HEK293 (cell line): ENCODE measurements around the gene MINPP1.

Experiments used
- CTCF ChIA-PET: fragments of 350-600 bp; formaldehyde crosslinking; extraction: SDS; loops from one replicate; lab custom pipeline; 2021; ENCODE audit warnings: antibody characterized with exemption; lab: Yijun Ruan, JAX
- POLR2A ChIA-PET: fragments of 300-600 bp; formaldehyde crosslinking; extraction: SDS; loops from one replicate; lab custom pipeline; 2020; ENCODE audit warnings: antibody characterized with exemption, inconsistent platforms; lab: Yijun Ruan, JAX
- H3K27ac ChIP-seq: fragments of 200-500 bp; sonication (Bioruptor generic); 2 replicates; pipeline ENCODE4 v1.5.1; 2014; ENCODE audit warnings: low read depth, low read length, control low read depth, inconsistent platforms; ENCODE audit errors: extremely low read depth
- H3K36me3 ChIP-seq, 2 experiments: fragments of 200-500 bp in 1 of 2; sonication (Bioruptor generic) in 1 of 2; 1 replicate in 1 of 2; 2 replicates in 1 of 2; pipeline ENCODE4 v1.5.1; 2014 to 2017; ENCODE audit warnings: inconsistent platforms in 2 of 2, low read length in 2 of 2; ENCODE audit not compliant: control insufficient read depth in 2 of 2, insufficient read depth in 1 of 2
- H3K4me1 ChIP-seq: fragments of 200-500 bp; sonication (Bioruptor generic); 2 replicates; pipeline ENCODE4 v1.5.1; 2014; ENCODE audit warnings: mild to moderate bottlenecking, low read length, inconsistent platforms; ENCODE audit not compliant: control insufficient read depth, insufficient read depth
- H3K4me3 ChIP-seq: 2 replicates; pipeline ENCODE4 v1.5.1; 2011; ENCODE audit warnings: low read depth, mild to moderate bottlenecking, control low read depth, low read length, moderate library complexity
- H3K9me3 ChIP-seq: fragments of 200-500 bp; sonication (Bioruptor generic); 2 replicates; pipeline ENCODE4 v1.5.1; 2014; ENCODE audit warnings: low read depth, low read length, inconsistent platforms; ENCODE audit not compliant: control insufficient read depth, insufficient read depth
- SALL2 ChIP-seq: fragments of 450-650 bp; formaldehyde crosslinking; IDR thresholded peaks from 2 replicates; pipeline ENCODE4 v1.5.0; 2017; ENCODE audit warnings: missing biosample characterization, mild to moderate bottlenecking, missing genetic modification characterization, borderline replicate concordance
- SETDB1 ChIP-seq: IDR thresholded peaks from one replicate; pipeline ENCODE4 v1.6.1; 2017; ENCODE audit warnings: mild to moderate bottlenecking, low read length, moderate library complexity, mixed read lengths; ENCODE audit not compliant: insufficient read length
- ZBTB20 ChIP-seq: fragments of 450-650 bp; formaldehyde crosslinking; IDR thresholded peaks from 2 replicates; pipeline ENCODE4 v1.5.1; 2016; ENCODE audit warnings: missing biosample characterization, missing genetic modification characterization
- ZFP41 ChIP-seq: fragments of 450-650 bp; formaldehyde crosslinking; IDR thresholded peaks from 2 replicates; pipeline ENCODE4 v1.5.1; 2016; ENCODE audit warnings: missing biosample characterization, missing genetic modification characterization, borderline replicate concordance
- ZIC2 ChIP-seq: fragments of 450-650 bp; formaldehyde crosslinking; IDR thresholded peaks from 2 replicates; pipeline ENCODE4 v1.5.1; 2016; ENCODE audit warnings: missing biosample characterization, missing genetic modification characterization
- ZNF175 ChIP-seq: fragments of 450-650 bp; formaldehyde crosslinking; IDR thresholded peaks from 2 replicates; pipeline ENCODE4 v1.5.1; 2016; ENCODE audit warnings: missing biosample characterization, missing genetic modification characterization
- ZNF2 ChIP-seq: fragments of 450-650 bp; formaldehyde crosslinking; IDR thresholded peaks from 2 replicates; pipeline ENCODE4 v1.5.1; 2016; ENCODE audit warnings: missing biosample characterization, missing genetic modification characterization
- ZNF335 ChIP-seq: fragments of 450-650 bp; formaldehyde crosslinking; conservative IDR thresholded peaks from 2 replicates; pipeline ENCODE4 v1.5.1; 2016; ENCODE audit warnings: missing biosample characterization, missing genetic modification characterization
- ZNF341 ChIP-seq: fragments of 450-650 bp; formaldehyde crosslinking; IDR thresholded peaks from 2 replicates; pipeline ENCODE4; 2016; ENCODE audit warnings: low read depth, missing biosample characterization, missing genetic modification characterization
- ZNF354C ChIP-seq: fragments of 450-650 bp; formaldehyde crosslinking; IDR thresholded peaks from 2 replicates; pipeline ENCODE4 v1.5.1; 2016; ENCODE audit warnings: missing biosample characterization, missing genetic modification characterization, low read depth, borderline replicate concordance
- ZNF37A ChIP-seq: fragments of 450-650 bp; IDR thresholded peaks from 2 replicates; pipeline ENCODE4 v1.5.1; 2018; ENCODE audit warnings: missing biosample characterization, missing genetic modification characterization
- ZNF830 ChIP-seq: fragments of 450-650 bp; IDR thresholded peaks from 2 replicates; pipeline ENCODE4 v1.5.0; 2018; ENCODE audit warnings: missing biosample characterization, missing genetic modification characterization, low read depth, mild to moderate bottlenecking, moderate library complexity
- ZNF837 ChIP-seq: fragments of 450-650 bp; formaldehyde crosslinking; IDR thresholded peaks from 2 replicates; pipeline ENCODE4 v1.5.1; 2016; ENCODE audit warnings: missing biosample characterization, missing genetic modification characterization
- ZSCAN23 ChIP-seq: fragments of 450-650 bp; formaldehyde crosslinking; IDR thresholded peaks from 2 replicates; pipeline ENCODE4 v1.5.1; 2016; ENCODE audit warnings: missing biosample characterization, missing genetic modification characterization
- TF ChIP-seq, protein P1 (sequence below): fragments of 450-650 bp; formaldehyde crosslinking; IDR thresholded peaks from 2 replicates; pipeline ENCODE4 v1.5.1; 2016; ENCODE audit warnings: missing biosample characterization, missing genetic modification characterization
- TF ChIP-seq, protein P2 (sequence below): fragments of 450-650 bp; formaldehyde crosslinking; IDR thresholded peaks from 2 replicates; pipeline ENCODE4 v1.5.1; 2017; ENCODE audit warnings: missing biosample characterization, missing genetic modification characterization
- TF ChIP-seq, protein P3 (sequence below): fragments of 450-650 bp; formaldehyde crosslinking; IDR thresholded peaks from 2 replicates; pipeline ENCODE4 v1.5.1; 2016; ENCODE audit warnings: missing biosample characterization, missing genetic modification characterization
- TF ChIP-seq, protein P4 (sequence below): sonication (generic); formaldehyde crosslinking; IDR thresholded peaks from 2 replicates; pipeline ENCODE4 v1.8.1; 2022; ENCODE audit warnings: mild to moderate bottlenecking, moderate library complexity, missing genetic modification reagents
- TF ChIP-seq, protein P5 (sequence below): fragments of 450-650 bp; formaldehyde crosslinking; IDR thresholded peaks from 2 replicates; pipeline ENCODE4 v1.5.1; 2017; ENCODE audit warnings: missing biosample characterization, missing genetic modification characterization

The MINPP1 gene

DNA sequence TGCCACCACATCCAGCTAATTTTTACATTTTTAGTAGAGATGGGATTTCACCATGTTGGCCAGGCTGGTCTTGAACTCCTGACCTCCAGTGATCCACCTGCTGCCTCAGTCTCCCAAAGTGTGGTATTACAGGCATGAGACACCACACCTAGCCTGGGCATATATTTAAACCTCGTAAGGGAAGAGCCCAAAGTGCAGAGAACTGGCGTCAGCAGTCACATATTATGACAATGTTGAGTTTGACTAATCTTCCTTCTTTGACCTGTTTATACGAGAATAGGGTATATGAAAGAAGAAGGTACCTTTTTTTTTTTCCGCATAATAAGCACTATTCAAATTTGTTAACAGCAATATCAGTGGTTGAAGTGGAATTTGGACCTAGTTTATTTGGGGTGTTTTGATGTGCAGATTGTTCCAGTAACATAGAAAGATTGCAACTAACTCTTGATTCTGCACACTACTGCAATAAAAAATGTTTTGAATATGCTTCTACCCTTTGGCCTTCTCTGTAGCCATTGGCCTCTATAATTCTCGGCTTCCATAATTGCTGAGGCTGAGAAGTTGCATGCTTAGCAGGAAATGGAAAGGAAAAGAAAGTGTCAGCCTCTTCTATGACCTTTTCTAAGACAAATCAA lies 55.9 kb downstream of the MINPP1 start (continued):
- TF ChIP-seq, protein P1, sequence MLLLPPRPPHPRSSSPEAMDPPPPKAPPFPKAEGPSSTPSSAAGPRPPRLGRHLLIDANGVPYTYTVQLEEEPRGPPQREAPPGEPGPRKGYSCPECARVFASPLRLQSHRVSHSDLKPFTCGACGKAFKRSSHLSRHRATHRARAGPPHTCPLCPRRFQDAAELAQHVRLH (tag by site-specific recombination): no peak

DNA sequence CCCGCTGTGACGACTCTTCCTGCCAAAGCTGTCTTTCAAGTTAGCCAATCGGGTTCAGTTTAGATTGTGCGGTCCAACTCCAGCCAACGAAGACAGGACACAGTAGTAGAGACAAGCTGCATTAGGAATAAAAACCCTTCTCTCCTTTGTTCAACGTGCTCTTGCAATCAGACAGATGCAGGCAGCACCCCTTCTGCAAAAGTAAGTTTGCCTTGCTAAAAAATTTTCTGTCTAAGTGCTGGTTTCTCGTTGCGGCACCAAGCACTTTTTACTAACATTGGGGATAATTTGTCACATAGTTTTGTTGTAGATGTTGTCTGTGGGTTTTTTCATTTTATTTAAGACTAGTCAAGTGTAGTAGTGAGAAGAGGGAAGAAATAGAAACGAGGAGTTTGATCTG lies 58.1 kb downstream of the MINPP1 start:
- Histone ChIP-seq H3K27ac (no peak overlapping the region), H3K4me1 (no peaks in the 10 kb centered on the region)
- TF ChIP-seq ZNF354C (tag by site-specific recombination) (no peak), SETDB1 (peak; percentile 78)
- TF ChIP-seq, all 188 proteins: peak for 1
- H3K36me3 ChIP-seq: no peaks in the 10 kb centered on the region
- ChIA-PET POLR2A (no interaction called here), CTCF (no interaction called here)
- no peak overlapping the region for H3K4me3 ChIP-seq
- H3K9me3 ChIP-seq: no peaks in the 10 kb centered on the region

DNA sequence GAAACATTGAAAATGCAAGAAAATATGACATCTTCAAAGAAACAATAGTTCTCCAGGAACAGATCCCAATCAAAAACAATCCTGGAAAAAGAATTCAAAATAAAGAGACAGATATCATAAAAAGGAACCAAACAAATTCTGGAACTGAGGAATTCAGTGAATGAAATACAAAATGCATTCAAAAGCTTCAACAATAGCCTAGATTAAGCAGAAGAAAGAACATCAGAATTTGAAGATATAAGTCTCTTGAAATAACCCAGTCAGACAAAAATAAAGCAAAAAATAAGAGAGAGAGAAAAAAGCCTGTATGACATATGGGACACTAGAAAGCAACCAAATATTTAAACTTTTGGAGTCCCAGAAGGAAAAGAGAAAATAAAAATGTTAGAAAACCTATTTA lies 60.3 kb downstream of the MINPP1 start:
- H3K27ac ChIP-seq: no peak overlapping the region
- no peak for TF ChIP-seq ZNF335 (tag by site-specific recombination)
- TF ChIP-seq, all 188 proteins: peak for 0
- Histone ChIP-seq H3K9me3 (no peaks in the 10 kb centered on the region), H3K36me3 (no peaks in the 10 kb centered on the region), H3K4me3 (no peak overlapping the region), H3K4me1 (no peaks in the 10 kb centered on the region)
- ChIA-PET POLR2A (no interaction called here), CTCF (interaction anchor here (0.6 kb wide), 1 partner anchor 11 kb away, joined by 3 read pairs; no protein-coding TSS in a partner anchor)

DNA sequence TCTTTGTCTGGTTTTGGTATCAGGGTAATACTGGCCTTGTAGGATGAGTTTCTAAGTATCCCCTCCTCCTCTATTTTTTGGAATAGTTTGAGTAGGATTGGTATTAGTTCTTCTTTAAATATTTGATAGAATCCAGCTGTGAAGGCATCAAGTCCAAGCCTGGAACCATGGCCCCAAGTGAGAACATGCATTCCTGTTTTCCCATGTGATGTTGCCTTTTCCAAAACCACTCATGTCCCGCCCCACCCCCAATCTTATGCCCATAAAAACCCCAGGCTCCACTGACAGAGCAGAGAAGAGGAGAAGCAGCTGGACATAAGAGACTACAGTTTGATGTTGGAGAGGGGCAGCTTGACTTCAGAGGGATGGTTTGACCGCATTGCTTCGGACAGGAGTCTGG lies 71.2 kb downstream of the MINPP1 start:
- Histone ChIP-seq H3K4me3 (no peak overlapping the region), H3K27ac (no peak overlapping the region), H3K9me3 (no peaks in the 10 kb centered on the region)
- no peak for TF ChIP-seq ZFP41 (tag by site-specific recombination)
- no peak for TF ChIP-seq ZNF2 (tag by site-specific recombination)
- no peak for TF ChIP-seq ZNF175 (tag by site-specific recombination)
- no peak for TF ChIP-seq ZNF37A (tag by site-specific recombination)
- TF ChIP-seq ZIC2 (tag by site-specific recombination): no peak
- TF ChIP-seq ZNF837 (tag by site-specific recombination): no peak
- TF ChIP-seq, protein P2, sequence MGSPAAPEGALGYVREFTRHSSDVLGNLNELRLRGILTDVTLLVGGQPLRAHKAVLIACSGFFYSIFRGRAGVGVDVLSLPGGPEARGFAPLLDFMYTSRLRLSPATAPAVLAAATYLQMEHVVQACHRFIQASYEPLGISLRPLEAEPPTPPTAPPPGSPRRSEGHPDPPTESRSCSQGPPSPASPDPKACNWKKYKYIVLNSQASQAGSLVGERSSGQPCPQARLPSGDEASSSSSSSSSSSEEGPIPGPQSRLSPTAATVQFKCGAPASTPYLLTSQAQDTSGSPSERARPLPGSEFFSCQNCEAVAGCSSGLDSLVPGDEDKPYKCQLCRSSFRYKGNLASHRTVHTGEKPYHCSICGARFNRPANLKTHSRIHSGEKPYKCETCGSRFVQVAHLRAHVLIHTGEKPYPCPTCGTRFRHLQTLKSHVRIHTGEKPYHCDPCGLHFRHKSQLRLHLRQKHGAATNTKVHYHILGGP: no peak
- TF ChIP-seq, protein P3, sequence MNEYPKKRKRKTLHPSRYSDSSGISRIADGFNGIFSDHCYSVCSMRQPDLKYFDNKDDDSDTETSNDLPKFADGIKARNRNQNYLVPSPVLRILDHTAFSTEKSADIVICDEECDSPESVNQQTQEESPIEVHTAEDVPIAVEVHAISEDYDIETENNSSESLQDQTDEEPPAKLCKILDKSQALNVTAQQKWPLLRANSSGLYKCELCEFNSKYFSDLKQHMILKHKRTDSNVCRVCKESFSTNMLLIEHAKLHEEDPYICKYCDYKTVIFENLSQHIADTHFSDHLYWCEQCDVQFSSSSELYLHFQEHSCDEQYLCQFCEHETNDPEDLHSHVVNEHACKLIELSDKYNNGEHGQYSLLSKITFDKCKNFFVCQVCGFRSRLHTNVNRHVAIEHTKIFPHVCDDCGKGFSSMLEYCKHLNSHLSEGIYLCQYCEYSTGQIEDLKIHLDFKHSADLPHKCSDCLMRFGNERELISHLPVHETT (tag by site-specific recombination): no peak
- TF ChIP-seq, all 188 proteins: peak for 0
- ChIA-PET POLR2A (no interaction called here), CTCF (no interaction called here)
- H3K4me1 ChIP-seq: no peaks in the 10 kb centered on the region
- H3K36me3 ChIP-seq: no peaks in the 10 kb centered on the region

DNA sequence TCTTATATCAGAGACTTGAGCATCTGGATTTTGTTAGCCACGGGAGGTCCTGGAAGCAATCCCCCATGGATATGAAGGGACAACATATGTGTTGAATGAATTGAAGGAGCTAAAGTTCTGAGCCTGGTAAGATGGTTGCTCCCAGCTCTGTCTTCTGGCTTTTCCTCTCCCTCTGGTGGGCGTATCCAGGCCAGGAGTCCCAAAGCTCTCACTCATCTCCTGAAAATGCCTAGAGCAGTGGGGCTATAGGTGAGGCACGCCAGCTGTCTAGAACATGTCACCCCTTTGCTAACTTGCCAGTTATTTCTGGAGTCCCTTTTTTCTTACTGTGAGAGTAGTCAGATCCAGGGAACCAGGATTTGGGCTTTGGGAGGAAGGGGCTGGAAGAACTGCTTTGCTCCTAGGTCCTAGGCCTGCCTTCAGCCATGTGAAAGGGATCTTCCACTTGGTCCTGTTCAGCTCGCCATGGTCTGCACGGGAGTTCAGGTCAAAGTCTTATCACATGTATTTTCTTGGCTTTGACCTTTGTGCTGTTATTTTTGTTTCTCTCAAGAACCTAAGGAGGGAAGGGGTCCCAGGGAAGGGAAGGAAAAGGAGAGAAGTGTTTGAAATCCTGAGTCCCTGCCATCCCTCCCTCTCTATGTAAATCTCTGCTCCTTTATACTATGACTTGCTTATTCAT lies 73.6 kb downstream of the MINPP1 start:
- no peaks in the 10 kb centered on the region for H3K36me3 ChIP-seq
- H3K4me3 ChIP-seq: no peak overlapping the region
- CTCF ChIA-PET: interaction anchor here (0.7 kb wide), 1 partner anchor 27 kb away, joined by 3 read pairs; no protein-coding TSS in a partner anchor
- no peak overlapping the region for H3K27ac ChIP-seq
- H3K9me3 ChIP-seq: no peaks in the 10 kb centered on the region
- H3K4me1 ChIP-seq: no peaks in the 10 kb centered on the region
- POLR2A ChIA-PET: no interaction called here
- TF ChIP-seq ZNF341 (tag by site-specific recombination) (no peak), SALL2 (no peak), ZSCAN23 (no peak), ZNF830 (no peak), ZBTB20 (tag by site-specific recombination) (no peak)
- TF ChIP-seq, protein P4, sequence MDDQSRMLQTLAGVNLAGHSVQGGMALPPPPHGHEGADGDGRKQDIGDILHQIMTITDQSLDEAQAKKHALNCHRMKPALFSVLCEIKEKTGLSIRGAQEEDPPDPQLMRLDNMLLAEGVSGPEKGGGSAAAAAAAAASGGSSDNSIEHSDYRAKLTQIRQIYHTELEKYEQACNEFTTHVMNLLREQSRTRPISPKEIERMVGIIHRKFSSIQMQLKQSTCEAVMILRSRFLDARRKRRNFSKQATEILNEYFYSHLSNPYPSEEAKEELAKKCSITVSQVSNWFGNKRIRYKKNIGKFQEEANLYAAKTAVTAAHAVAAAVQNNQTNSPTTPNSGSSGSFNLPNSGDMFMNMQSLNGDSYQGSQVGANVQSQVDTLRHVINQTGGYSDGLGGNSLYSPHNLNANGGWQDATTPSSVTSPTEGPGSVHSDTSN (CRISPR knock-in tag): no peak
- TF ChIP-seq, protein P5, sequence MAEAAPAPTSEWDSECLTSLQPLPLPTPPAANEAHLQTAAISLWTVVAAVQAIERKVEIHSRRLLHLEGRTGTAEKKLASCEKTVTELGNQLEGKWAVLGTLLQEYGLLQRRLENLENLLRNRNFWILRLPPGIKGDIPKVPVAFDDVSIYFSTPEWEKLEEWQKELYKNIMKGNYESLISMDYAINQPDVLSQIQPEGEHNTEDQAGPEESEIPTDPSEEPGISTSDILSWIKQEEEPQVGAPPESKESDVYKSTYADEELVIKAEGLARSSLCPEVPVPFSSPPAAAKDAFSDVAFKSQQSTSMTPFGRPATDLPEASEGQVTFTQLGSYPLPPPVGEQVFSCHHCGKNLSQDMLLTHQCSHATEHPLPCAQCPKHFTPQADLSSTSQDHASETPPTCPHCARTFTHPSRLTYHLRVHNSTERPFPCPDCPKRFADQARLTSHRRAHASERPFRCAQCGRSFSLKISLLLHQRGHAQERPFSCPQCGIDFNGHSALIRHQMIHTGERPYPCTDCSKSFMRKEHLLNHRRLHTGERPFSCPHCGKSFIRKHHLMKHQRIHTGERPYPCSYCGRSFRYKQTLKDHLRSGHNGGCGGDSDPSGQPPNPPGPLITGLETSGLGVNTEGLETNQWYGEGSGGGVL (tag by site-specific recombination): no peak
